ENCODE measurements around the gene VMP1.

Gene VMP1

GRCh38 chr17:59711936-59712335 lies 4.5 kb downstream of the VMP1 start:
- DNase-seq (ENCODE audit: low read depth, low spot score) = no peak

DNA sequence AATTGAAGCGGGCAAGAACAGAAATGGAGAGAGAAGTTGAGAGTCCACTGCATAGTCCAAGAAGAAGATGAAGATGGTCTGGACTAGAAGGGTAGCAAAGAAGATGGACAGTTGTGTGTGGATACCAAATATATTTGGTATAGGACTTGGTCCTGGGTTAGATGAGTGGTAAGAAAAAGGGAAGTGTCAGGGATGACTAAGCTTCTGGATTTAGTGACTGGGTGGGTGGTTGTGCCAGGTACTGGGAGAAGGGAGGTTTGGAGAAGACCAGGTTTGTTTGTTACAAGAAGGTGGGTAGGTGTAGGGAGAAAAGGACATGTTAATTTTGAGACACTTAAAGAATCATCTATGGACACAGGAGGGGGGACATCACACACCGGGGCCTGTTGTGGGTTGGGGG lies 5.4 kb downstream of the VMP1 start:
- no peak for DNase-seq (ENCODE audit: low read depth, low spot score)

GRCh38 chr17:59714255-59714654 lies 6.8 kb downstream of the VMP1 start:
- DNase-seq (ENCODE audit: low read depth, low spot score) = no peak

DNA sequence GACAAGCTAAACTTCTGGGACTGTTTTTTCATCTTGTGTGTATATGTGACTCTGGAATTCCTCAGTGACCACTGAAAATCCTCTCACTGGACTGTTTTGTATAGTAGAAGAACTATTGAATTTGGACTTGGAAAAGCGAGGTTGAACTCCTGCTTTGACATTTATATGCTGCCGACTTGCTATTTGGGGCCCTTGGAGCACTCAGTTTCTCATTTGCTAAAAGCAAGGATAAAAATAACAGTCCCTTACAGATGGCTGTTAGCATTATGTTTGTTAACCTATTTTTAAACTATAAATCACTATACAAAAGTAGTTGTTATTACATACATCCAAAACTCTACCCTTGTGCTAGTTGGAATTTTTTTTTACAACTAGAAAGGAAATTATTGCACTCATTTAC lies 9.0 kb downstream of the VMP1 start:
- no peak for DNase-seq (ENCODE audit: low read depth, low spot score)

DNA sequence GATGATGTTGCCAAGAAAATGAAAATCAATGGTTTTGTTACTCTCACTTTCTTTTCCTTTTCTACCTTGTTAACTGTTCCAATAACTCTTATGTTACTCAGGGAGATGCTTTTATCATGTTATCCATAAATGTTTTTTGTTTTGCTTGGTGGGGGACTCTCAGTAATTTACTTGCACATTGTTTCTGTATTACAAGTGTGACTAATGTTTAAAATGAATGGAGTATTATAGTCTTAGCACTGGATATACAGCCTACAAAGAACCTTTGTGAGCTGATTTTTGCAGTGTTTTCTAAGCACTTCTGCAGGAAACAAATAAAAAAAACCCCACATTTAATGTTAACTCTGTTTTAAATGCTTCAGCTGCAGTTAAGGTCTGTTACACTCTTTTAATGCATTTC lies 12.1 kb downstream of the VMP1 start:
- DNase-seq (ENCODE audit: low read depth, low spot score) = no peak

GRCh38 chr17:59722623-59723022 lies 15.2 kb downstream of the VMP1 start:
- DNase-seq (ENCODE audit: low read depth, low spot score) = no peak

DNA sequence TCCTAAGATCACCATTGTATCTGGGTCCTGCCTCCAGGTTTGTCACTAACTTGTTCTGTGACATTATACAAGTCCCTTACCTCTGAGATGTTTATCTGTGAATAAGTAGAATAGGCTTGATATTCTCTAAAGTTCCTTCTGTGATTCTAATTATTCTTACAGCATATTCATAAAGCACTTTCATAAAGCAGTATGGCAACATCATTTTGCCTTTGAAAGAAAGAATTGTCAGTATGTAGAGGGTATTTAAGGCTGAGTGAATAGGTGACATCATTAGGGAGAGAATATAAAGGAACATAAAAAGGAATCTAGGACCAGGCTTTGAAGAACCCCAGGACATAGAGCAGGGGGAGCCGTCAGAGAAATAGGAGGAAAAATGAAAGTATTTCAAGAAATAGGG lies 15.6 kb downstream of the VMP1 start:
- DNase-seq (ENCODE audit: low read depth, low spot score) = no peak

- no peak for DNase-seq (ENCODE audit: low read depth, low spot score)
Observed at GRCh38 chr17:59723607-59724006, 16.2 kb downstream of the VMP1 start.

GRCh38 chr17:59725691-59726090 lies 18.2 kb downstream of the VMP1 start:
- no peak for DNase-seq (ENCODE audit: low read depth, low spot score)

DNA sequence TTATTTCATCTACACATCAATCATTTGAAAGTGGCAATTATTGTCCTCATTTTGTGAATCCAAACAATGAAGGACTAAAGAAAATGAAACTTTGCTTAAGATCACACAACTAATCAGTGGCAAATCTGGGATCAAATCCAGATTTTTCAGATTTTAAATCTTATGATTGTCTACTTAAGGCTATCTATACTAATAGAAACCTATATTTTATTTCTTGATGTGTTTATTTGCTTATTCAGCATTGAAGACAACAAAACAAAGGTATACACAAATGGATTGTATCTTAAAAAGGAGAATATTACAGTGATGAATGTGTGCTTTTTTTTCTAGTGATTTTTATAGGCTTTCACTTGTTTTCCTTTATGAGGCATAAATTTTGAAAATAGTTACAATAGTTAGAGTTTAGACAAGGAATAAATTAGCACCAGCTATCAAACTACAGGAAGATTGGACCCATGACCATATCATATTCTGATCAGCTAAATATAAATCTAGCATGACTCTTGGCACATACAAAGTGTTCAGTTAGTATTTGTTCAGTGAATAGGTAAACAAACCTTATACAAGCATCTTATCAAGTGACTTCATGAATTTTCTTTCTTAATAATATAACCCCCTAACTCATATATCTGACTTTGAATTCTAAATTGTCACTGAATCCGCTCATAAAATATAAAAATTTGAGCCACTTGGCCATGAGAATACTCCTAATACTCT lies 20.5 kb downstream of the VMP1 start:
- DNase-seq (ENCODE audit: low read depth, low spot score) = no peak

- DNase-seq (ENCODE audit: low read depth, low spot score) = no peak
Observed at GRCh38 chr17:59730268-59730834, 22.9 kb downstream of the VMP1 start.

GRCh38 chr17:59733697-59734096 lies 26.2 kb downstream of the VMP1 start:
- no peak for DNase-seq (ENCODE audit: low read depth, low spot score)

GRCh38 chr17:59734226-59734625 lies 26.8 kb downstream of the VMP1 start:
- no peak for DNase-seq (ENCODE audit: low read depth, low spot score)

DNA sequence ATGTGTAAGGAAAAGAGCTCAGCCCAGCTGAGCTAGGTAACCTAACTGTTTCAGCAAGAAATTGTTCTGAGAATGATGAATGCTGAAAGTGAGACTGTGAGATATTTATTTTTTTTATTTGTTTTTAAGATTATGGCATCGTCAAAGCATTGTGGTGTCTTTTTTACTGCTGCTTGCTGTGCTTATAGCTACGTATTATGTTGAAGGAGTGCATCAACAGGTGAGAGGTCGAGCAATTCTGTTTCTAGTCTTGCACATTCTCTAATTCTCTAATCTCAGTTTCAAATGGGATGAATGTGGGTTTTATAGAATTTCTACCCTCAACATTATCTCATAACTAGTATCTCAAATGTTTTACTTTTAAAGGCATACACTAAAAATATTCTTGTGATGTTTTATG lies 29.9 kb downstream of the VMP1 start:
- no peak for DNase-seq (ENCODE audit: low read depth, low spot score)

DNA sequence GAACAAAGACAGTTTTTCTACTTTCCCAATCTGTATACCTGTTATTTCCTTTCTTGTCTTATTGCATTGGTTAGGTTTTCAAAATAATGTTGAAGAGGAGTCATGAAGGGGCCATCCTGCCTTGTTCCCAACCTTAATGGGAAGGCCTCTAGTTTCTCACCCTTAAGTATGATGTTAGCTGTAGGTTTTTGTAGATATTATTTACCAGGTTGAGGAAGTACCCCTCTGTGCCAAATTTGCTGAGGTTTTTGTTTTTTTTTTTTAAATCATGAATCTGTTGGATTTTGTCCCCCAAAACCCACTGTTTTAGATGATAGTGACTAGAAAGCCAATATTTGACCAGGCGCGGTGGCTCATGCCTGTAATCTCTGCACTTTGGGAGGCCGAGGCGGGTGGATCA lies 36.4 kb downstream of the VMP1 start:
- no peak for DNase-seq (ENCODE audit: low read depth, low spot score)

DNA sequence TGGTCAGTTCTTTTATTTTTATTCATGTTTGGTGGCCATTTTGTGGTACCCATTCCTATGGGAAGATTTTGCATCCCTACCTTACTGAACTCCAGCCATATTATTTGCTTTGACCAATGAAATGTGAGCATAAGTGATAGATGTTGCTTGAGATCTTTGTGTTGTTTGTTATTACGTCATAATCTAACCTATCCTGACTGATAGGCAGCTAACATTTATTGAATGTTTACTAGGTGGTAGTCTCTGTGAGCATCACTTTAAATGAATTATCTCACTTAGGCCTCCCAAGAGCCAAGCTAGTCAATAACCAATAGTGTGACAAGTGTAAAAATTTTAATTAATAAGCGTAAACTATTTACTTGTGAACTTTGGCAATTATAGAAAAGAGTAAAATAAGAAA lies 37.6 kb downstream of the VMP1 start:
- DNase-seq (ENCODE audit: low read depth, low spot score) = no peak

DNA sequence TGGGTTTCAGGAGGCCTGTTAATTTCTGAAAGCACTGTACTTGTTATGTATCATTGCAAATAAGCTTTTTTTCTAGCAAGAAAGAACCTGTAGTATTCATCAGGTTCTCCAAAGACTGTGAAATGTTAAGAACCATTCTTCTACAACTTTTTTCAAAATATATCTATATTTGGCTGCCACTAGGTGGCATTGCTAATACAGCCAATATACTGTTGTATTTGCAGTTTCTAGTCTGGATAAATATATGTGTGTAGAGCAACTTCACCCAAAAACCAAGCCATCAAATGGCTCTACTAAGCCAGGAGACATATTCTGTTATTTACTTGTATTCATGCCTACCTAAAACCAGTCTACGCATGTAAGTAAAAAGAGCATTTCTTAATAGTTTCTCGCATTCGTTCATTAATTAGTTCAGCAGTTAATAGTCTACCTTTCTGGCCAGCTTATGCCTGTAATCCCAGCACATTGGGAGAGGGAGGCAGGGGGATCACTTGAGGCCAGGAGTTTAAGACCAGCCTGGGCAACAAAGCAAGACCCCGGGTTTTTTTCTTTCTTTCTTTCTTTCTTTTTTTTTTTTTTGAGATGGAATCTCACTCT lies 39.5 kb downstream of the VMP1 start:
- no peak for DNase-seq (ENCODE audit: low read depth, low spot score)

DNA sequence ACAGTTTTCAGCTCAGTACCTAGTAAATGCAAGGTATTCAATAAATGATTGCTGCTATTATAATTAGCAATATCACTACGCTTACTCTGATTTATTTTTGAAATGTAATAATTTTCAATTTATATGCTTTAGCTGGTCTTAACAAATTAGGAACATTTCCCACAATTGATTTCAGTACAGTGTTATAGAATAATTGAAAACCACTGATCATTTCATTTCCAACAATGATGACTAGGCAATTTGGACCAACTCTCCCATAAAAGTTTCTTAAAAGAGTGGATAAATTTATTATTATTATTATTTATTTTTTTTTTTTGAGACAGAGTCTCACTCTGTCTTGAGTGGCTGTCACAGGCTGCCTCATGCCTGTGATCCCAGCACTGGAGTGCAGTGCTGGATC lies 41.1 kb downstream of the VMP1 start:
- no peak for DNase-seq (ENCODE audit: low read depth, low spot score)

DNA sequence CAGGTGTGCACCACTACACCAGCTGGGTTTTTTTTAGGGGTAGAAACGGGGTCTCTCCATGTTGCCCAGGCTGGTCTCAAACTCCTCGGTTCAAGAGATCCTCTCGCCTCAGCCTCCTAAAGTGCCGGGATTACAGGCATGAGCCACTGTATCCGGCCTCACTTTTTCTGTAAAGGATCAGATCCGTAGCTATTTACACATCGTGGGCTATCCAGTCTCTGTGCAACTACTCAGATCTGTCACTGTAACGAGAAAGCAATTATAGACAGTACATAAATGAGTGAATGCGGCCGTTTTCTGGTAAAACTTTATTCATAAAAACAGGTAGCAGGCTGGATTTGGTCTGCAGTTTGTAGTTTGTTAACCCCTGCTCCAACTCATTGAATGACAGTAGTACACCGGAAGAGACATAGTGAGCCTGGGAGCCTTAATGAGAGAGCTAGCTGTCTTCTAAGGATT lies 44.5 kb downstream of the VMP1 start:
- DNase-seq (ENCODE audit: low read depth, low spot score) = no peak

DNA sequence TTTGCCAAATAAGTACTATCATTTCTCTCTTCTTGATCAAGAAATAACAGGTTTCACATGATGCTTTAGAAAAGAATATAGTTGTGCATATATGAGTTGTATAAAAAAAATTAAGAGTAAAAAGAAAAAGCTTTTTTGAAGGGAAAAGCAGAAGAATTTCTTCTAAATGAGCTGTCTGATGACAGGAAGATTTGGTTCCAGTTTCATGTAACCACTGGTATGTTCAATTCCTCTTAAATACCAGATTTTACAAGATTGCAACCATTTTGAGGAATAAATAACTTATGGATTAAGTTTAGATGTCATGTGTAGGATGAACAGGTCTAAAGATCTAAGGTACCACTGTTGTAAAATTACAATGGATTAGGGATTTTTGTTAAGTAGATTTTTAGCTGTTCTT lies 45.0 kb downstream of the VMP1 start:
- no peak for DNase-seq (ENCODE audit: low read depth, low spot score)

- DNase-seq (ENCODE audit: low read depth, low spot score) = no peak
Observed at GRCh38 chr17:59752922-59753321, 45.5 kb downstream of the VMP1 start.

DNA sequence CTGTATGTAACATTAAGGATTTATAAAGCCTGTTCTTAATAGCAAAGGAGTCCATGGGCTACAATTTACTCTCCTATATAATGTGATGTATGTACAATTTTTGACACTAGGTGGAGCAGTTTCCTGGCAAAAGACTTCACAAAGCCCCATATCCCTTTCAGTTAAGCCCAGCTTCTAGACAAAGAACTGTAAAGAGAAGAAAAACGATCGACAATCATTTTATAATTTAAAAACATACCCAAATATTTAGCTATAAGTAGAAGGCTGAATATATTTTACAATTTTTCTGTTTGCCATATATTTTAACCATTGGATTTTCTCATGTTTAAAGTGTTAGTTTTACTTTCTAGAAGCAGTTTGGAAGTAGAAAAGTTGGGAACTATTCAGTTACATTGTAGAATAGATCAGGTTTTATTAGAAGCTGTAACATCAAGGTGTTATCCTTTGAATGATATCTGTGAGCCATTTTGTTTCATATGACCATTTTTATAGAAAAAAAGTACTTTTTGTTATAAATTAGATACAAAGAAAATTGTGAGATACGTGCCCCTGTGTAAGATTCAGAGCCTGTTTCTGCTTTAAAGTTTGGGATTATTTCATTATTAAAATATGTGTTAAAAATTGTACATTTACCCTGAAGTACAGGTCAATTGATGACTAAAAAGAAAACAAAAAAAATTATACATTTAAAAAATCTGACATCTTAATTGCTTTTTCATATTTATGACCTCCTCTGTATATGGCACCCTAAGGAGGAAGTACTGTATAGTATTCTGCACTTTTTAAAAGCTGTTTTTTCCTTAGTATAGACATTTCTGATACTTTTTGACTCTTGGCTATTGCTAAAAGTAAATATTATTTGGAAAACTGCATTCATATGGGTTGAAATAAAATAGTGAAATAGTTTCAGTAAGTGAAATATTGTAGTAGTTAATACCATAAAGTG lies 46.3 kb downstream of the VMP1 start:
- peak; percentile 55 for DNase-seq (ENCODE audit: low read depth, low spot score)

Measured in ELF-1 (cell line).